GM18909 (cell line): ENCODE results near the gene BMP6.
"Not testable (repeated sequence)": the region's sequence is repeated elsewhere in the genome, so short reads cannot be mapped to it uniquely, and the experiment has no call there.

Source experiments
- ATAC-seq: cut with Tn5 transposase; IDR thresholded peaks from one replicate; pipeline ENCODE4 v1.9.1; 2021; ENCODE audit warnings: mild to moderate bottlenecking; ENCODE audit not compliant: unreplicated experiment, poor library complexity

Gene BMP6

GRCh38 chr6:7879579-7879978 is 153.7 kb downstream of the BMP6 start:
- no peak for ATAC-seq

- ATAC-seq = no peak
Measured at GRCh38 chr6:7879980-7880717, 154.2 kb downstream of the BMP6 start.

- no peak for ATAC-seq
Measured at GRCh38 chr6:7880718-7881107, 154.8 kb downstream of the BMP6 start.

- no peak for ATAC-seq
Measured at GRCh38 chr6:7881765-7882500, 156.0 kb downstream of the BMP6 start.

GRCh38 chr6:7882505-7883257 is 156.8 kb downstream of the BMP6 start:
- ATAC-seq = no peak

GRCh38 chr6:7883381-7883780 is 157.5 kb downstream of the BMP6 start:
- ATAC-seq = no peak

- ATAC-seq = no peak
Measured at GRCh38 chr6:7886132-7886531, 160.2 kb downstream of the BMP6 start.

- no peak for ATAC-seq
Measured at GRCh38 chr6:7887278-7887991, 161.5 kb downstream of the BMP6 start.

- ATAC-seq = no peak
Measured at GRCh38 chr6:7888587-7889357, 162.9 kb downstream of the BMP6 start.

- no peak for ATAC-seq
Measured at GRCh38 chr6:7891078-7891872, 165.4 kb downstream of the BMP6 start.

GRCh38 chr6:7892367-7892766 is 166.5 kb downstream of the BMP6 start:
- ATAC-seq = not testable (repeated sequence)

- ATAC-seq = no peak
Measured at GRCh38 chr6:7893342-7893741, 167.4 kb downstream of the BMP6 start.

GRCh38 chr6:7894262-7895124 is 168.6 kb downstream of the BMP6 start:
- no peak for ATAC-seq

- no peak for ATAC-seq
Measured at GRCh38 chr6:7895125-7895423, 169.2 kb downstream of the BMP6 start.

GRCh38 chr6:7896465-7896987 is 170.6 kb downstream of the BMP6 start:
- no peak for ATAC-seq

- ATAC-seq = peak; percentile 52
Measured at GRCh38 chr6:7897461-7898192, 171.7 kb downstream of the BMP6 start.

GRCh38 chr6:7898193-7898586 is 172.3 kb downstream of the BMP6 start:
- ATAC-seq = not testable (repeated sequence)
